Cerebellar cortex (tissue), 1 donor: ENCODE data around the gene PHC3.

Experiments used
- DNase-seq: peaks from one replicate; pipeline ENCODE4 v3.0.0-alpha.2; 2015; ENCODE audit warnings: low spot score

The PHC3 gene

GRCh38 chr3:170040418-170040817, 141.1 kb downstream of the PHC3 start:
- no peak for DNase-seq

- no peak for DNase-seq
Measured at GRCh38 chr3:170038434-170039110, 143.0 kb downstream of the PHC3 start.
